HG03108 (cell line): Measurements from ENCODE around the gene BRICD5.
"Not testable (repeated sequence)": the region's sequence is repeated elsewhere in the genome, so short reads cannot be mapped to it uniquely, and the experiment has no call there.

Experiments used
- ATAC-seq: cut with Tn5 transposase; IDR thresholded peaks from one replicate; pipeline ENCODE4 v1.9.1; 2021; ENCODE audit warnings: moderate library complexity; ENCODE audit not compliant: unreplicated experiment

Gene BRICD5

DNA sequence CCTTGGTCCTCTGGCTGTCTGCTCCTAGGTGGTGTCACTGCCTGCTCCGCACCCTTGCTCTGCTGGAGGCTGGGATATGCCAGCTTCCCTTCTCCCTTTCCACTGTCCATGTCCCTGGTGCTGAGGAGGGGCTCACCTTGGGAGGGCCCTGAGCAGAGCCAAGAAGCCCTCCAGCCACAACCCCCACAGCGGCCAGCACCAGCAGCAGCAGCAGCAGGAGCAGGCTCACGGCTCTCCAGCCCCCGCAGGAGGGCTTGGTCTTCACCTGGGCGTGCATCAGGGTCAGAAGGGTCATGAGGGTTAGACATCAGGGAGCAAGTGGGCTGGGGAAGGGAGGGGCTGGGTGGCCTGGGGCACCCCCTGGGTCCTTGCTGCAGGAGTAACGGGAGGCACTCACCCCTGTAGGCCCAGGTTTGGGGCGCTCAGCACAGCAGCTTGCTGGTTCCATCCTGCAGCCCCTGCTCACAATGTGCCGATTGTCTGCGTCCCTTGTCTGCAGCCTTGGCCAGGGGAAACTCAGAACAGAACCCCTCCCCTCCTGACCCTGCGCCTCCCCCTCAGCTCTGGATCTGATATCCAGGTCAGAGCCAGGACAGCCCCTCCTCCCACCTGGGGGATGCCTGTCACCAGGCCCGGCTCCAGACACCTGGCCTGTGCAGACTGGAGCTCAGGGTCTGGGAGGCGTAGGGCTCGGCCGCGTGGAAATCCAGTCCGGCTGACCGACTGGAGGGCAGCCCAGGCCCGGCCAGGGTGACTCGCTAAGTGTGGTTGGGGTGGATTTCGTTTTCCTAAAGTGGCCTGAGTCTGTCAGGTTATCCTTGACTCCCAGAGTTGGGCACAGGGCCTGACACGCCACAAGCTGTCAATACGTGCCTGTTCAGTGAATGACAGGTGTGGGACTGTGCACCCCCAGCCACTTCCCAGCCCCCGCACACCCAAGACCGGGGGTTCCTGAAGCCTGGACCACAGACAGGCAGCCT is at the start of gene BRICD5:
Gene BRICD5 (minus strand): TSS at position 478 of the 980 bp plus-strand sequence. CDS start 30 bp downstream, at position 448.
- ATAC-seq = no peak

DNA sequence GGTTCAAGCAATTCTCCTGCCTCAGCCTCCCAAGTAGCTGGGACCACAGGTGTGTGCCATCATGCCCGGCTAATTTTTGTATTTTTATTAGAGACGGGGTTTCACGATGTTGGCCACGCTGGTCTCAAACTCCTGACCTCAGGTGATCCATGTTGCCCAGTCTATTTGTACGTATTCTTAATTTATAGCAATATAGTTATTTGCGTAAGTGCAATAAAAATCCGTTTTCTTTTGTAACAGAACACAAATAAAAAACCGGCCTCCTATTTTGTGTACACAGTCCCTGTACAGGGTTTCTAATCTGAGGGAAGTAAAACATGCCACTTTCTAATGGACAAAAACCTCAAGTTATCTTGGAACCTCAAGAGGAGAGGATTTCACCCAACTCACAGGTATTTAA is 49.6 kb upstream of the BRICD5 start:
- ATAC-seq = no peak

DNA sequence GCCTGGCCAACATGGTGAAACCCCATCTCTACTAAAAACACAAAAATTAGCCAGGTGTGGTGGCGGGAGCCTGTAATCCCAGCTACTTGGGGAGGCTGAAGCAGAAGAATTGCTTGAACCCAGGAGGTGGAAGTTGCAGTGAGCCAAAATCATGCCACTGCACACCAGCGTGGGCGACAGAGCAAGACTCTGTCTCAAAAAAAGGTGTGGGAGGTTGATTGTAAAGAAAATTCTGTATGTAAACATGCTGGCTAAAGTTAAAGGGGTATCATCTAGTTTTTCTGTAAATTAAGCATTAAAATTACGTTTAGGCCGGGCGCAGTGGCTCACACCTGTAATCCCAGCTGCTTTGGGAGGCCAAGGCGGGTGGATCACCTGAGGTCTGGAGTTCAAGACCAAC is 47.9 kb upstream of the BRICD5 start:
- ATAC-seq = not testable (repeated sequence)

DNA sequence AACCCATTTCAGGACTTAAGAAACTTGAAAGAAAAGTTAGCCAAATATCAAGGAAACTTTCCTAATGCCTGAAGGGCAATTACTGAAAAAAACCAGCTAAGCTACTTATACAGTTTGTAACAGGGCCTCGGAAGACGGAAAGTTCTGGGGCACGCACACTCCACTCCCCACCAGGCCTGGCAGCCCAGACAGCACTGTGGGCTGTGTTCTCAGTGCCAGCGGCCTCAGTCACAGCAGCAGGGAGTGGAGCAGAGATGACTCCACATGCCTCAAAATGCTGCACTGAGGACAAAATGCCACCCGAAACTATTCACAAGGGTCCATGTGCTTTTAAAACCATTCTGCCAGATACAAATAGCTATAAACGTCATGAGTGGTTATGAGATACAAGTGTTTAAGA is 47.1 kb upstream of the BRICD5 start:
- ATAC-seq = no peak

DNA sequence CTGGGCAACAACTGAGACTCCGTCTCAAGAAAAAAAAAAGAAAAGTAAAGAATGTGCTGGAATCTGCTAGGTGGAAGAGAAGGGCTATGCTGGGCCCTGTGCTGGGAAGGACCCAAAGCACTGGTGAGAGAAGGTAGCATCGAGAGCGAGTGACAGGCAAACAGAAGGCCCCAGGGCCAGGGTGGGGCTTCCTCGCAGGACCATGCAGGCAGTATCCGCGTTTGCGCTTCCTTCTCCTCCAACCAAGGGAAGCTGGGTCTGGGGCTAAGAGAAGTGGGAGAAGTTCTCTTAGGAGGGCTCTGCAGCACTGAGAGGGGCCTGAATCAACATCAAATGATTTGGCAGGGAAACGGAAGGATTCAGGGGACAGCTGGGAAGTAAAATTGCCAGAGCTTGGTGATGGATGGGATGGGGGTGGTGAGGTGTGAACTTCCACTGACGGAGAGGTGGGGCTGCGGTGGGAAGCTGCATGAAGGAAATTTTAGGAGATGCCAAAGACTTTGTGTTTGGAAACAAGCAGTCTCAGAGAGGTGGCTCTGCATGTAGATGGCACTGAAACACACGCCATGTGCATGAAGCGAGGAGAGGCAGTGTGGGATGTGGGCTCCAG is 46.0 kb upstream of the BRICD5 start:
- no peak for ATAC-seq

DNA sequence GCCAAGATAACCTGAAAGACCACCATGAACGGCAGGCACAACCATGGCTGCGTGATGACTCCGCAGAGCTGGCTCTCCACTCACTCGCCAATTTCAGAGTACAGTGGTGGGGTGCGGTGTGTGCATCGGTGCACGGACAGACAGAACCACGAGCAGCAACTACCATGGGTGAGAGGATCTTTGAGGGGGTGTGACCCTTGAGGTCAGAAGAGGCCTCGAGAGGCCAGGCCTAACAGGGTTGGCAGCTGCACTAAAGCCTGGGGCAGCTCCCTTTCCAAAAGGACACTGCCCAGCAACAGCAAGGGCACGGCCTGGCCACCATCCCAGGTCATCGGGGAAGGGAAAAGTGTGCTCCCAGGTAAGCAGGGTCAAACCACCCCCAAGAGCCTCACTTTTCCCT is 42.6 kb upstream of the BRICD5 start:
- no peak for ATAC-seq

DNA sequence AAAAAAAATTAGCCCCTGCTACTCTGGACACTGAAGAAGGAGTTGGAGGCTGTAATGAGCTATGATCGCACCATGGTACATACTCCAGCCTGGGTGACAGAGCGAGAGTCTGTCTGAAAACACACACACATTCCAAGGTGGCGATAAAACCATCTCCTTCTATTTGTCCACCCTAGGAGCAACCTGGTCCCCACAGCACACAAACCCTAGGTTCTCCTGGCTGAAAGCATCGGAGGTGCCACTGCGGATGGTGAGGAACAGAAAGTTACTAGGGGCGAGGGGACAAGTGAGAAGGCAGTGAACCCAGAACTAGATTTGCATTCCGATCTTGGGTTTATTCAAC is 42.1 kb upstream of the BRICD5 start:
- no peak for ATAC-seq

DNA sequence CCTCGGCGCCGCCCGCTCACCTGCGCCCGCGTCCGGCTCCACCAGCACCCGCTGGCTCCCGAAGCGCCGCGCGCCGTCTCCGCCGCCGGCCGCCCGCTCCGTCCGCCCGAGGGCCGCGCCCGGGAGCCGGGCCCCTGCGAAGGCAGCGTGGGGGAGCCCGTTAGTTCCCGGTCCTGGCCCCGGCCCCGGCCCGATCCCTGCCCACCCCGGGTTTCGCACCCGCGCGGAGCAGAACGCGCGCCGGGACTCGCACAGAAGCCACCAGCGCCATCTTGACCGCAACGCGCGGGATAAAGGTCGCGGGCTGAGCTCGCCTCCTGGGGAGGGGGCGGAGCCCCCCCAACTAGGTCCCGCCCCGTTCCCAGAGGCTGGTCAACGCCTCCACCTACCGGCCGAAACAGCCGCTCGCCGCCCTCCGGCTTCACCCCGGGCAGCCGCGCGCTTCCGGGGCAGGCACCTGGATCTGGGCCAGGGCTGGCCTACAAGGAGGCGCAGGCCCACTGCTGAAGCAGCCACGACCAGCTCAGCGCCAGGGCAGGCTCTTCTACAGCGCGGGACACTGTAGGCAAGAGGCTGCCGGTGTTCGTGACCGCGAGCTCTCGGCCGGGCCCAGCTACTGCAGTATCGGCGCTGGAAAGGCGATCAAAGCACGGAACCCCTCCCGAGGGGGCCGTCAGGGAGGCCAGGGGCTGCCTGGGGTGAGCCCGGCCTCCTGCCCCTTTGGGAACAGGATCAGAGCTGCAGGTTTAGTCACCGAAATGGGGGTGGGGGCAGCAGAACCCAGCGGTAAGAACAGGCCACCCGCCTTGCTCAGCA is 40.8 kb upstream of the BRICD5 start, which contains the start of gene ECI1:
Gene ECI1 (minus strand): TSS at position 292 of the 816 bp plus-strand sequence. CDS start 21 bp downstream, at position 271.
- ATAC-seq = peak; percentile 91

DNA sequence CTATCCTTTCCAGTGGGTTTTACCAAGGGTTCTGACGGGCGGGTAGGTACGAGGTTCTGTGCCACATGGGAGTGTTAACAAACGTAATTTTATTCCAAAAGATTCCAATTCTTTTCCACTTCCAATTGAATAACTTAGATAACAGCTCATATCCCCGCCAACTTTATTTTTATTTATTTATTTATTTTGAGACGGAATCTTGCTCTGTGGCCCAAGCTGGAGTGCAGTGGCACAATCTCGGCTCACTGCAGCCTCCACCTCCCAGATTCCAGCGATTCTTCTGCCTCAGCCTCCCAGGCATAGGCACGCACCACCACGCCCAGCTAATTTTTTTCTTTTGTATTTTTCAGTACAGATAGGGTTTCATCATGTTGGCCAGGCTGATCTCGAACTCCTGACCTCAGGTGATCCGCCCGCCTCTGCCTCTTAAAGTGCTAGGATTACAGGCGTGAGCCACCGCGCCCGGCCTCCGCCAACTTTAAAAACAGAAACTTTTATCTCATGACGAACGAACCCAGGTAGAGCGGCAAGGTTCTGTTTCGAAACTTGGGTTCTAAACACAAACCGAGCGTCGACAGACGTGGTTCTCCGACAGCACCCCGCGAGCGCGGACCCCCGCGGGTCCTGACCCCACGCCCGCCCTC is 40.1 kb upstream of the BRICD5 start:
- ATAC-seq = no peak

DNA sequence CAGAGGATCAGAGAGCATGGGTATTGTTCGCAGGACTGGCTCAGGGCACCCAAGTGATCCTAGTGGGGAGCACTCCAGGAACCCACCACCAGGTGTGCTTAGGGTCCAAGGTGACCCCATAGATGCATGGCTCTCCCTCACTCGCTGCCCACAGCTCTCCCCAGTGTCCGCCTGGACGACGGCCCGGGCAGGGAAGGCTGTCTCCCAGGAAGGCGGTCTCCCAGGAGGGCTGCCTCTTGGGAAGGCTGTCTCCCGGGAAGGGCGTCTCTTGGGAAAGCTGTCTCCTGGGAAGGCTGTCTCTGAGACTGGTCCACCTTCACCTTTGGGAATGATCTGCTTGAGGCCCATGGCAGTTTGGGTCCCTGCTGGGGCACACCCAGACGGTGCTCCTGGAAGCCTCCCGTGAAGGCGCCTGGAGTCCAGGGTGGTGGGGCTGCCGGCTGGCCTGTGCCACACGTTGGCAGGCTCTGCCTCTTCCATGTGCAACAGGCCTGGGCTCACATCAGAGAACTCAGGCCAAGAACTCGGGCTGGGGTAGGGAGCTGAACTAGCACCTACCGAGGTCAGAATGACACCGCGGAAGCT is 35.7 kb upstream of the BRICD5 start:
- no peak for ATAC-seq

DNA sequence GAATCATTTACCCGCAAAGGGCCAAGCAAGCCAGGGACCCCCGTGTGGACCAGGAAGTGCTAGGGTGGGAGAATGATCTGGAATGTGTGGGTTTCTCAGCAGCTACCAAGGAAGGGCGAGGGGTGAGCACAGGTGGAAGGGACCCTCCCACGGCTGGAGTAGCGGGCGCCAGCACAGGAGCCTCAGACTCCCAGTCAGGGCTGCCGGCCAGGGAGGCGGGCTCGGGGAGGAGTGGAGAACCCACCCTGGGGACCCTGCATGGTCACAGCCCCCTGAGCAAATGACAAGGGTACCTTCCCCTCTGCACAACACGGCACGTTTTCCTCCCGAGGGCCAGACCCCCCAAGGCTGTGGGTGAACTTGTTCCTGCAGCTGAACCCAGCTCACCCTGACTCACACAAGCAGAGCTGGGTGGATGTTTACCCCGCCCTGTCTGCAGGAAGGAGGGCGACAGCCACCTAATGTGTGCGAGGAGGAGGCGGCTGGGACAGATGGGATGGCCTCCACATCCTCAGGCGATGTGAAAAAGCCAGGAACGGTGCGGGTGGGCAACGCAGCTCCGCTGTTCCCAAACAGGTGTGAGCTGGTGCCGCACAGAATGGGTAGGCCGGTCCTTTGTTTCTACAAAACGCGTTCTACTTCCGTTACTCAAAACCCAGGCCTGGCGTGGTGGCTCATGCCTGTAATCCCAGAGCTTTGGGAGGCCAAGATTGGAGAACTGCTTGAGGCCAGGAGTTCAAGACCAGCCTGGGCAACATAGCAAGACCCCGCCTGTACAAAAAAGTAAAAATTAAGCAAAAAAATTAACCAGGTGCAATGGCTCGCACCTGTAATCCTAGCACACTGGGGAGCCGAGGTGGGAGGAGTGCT is 34.5 kb upstream of the BRICD5 start:
- no peak for ATAC-seq

DNA sequence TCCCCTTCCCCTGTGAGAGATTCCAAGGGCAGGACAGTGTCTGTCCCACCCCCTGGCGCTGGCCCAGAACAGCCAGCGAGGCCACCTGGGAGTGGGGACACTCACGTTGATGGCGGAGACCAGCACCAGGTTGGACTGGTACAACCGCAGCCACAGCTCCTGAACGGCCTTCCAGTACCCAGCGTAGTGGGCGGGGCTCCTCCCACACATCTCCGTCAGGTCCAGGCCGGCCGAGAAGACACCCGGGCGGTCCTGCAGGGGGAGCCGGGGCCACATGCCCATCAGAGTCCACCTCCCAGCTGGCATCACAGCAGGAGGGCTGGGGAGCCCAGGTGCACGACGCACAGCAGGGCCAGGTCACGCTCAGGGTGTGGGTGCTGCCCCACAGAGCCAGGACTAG is 33.6 kb upstream of the BRICD5 start:
- no peak for ATAC-seq

DNA sequence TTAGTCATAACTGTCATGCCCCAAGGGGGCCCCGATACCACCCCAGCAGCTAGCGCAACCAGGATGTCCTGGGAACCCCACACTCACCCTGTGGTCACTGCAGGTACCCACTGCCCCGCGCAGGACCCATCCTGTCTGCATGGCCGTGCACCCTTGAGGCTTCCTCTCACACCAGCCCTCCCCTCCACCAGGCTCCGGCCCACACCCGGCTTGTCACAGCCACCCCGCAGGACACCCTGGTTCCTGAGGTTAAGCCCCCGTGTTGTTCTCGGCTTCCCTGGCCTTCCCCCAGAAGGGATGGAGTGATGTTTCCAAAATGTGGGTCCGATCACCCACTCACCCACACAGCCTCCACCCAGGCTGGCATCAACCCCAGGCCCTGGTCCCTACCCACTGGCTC is 33.1 kb upstream of the BRICD5 start:
- no peak for ATAC-seq

DNA sequence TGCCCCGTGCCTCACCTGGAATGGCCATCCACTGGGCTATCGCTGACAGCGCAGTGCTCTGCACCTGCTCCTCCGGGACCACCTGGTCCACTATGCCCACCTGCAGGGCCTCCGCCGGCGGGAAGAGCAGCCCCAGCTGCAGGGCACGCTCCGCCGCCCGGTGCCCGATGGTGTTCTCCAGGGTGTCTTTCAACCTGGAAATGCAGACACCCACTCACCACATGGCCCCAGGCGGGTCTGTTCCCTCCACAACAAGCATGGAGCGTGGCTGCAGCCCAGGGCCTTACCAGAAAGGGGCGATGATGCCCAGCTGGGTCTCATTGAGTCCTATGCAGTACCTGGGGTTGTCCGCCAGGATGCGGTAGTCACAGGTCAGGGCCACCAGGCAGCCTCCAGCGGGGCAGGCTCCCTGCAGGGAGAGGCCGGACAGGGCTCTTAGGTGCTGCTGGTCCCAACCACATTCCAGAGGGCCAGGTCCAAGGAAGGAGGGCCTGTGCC is 32.4 kb upstream of the BRICD5 start:
- no peak for ATAC-seq

DNA sequence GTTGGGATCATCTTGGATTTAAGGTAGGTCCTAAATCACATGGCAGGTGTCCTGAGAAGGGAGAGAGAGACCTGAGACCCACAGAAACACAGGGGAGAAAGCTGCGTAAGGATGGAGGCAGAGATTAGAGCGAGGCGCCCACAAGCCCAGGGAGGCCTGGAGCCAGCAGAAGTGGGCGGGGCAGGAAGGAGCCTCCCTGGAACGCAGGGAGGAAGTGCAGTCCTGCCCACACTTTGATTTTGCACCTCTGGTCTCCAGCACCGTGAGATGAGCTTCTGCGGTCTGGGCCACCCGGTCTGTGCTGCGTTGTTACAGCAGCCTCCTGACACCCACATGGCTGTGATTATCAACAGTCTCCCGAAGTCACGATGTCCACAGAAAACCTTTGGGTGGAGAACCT is 31.9 kb upstream of the BRICD5 start:
- ATAC-seq = no peak

DNA sequence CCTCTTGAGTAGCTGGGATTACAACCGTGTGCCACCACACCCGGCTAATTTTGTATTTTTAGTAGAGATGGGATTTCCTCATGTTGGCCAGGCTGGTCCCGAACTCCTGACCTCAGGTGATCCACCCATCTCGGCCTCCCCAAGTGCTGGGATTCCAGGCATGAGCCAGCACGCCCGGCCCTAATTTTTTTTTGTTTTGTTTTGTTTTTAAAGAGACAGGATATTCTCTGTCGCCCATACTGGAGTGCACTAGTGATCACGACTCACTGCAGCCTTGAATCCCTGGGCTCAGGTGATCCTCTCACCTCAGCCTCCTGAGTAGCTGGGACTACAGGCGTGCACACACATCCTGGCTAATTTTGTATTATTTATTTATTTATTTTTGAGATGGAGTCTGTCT is 29.7 kb upstream of the BRICD5 start:
- ATAC-seq = not testable (repeated sequence)

DNA sequence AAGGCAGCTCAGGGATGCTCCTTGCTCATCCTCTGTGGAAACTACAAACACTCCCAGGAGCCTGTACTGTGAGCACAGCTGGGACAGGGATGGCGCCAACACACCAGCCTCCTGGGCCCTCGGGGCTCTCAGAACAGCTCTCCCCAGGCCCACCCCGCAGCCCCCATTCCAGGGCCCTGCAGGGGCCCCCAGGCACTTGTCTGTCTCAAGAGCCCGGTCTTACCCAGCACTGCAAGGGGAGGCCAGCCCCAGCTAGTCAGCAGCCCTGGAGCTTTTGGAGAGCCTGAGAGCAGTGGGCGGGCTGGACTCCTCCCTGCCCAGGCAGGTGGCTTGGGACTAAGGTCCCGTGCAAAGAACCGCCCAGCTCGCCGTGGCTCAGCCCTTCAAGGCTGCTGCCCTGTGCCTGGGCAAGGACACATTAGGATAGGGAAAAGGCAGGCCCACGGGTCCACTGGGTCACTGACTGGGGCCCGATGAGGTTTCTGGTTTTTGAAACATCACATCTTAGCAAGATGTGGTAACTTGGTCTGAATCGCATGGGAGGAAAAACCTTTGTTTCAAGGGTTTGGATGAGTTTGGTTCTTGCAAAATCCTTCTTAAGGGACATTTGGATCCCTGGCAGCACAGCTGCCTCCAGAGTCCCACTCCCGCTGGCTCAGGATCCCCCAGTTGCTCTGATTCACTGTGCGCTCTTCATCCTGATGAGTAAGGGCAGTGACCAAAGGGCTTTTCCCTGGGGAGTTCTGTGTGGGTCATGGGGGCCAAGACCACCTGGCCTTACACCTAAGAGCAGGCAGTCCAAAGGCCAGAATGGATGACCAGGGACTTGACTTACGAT is 28.4 kb upstream of the BRICD5 start:
- ATAC-seq = no peak

DNA sequence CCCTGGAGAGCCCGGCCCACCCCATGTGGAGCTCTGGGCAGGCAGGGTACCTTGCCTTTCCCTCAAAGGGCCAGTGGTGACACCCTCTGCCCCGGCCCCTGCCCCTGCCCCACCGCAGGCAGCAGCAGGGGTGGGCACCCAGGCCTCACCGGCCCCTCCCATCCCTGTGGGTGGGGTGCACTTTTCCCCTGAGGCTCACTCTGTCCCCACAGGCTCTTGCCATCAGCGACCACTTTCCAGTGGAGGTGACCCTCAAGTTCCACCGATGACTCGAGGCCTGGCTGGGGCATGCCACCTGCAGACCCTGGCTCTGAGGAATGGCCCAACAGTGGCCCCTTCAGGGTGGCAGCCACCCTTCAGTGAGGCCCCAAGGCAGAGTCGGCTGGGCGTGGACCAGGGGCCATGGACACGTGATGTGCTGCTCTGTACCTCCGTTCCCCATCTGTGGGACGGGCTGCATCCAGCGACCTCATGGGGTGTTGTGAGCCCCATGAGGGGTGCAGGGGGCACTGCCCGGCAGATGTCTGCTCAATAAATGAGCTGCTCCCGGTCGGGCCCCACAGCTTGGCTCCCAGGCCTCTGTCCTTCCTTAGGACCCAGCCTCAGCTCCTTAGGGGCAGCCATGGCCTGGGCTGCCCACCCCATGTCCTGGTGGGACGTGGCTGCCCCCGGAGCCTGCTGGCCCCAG is 27.6 kb upstream of the BRICD5 start:
- ATAC-seq = no peak
